ENCODE data around the gene PHACTR3.

The PHACTR3 gene

GRCh38 chr20:59648466-59649070, 44.2 kb downstream of the PHACTR3 start:
- DNase-seq, result peak in 1 of 14 donors; percentile 41

GRCh38 chr20:59650418-59650817, 46.1 kb downstream of the PHACTR3 start:
- DNase-seq, result no peak

GRCh38 chr20:59652381-59652780, 48.0 kb downstream of the PHACTR3 start:
- DNase-seq, result no peak

- DNase-seq, result no peak
Measured at GRCh38 chr20:59656417-59656816, 52.1 kb downstream of the PHACTR3 start.

DNA sequence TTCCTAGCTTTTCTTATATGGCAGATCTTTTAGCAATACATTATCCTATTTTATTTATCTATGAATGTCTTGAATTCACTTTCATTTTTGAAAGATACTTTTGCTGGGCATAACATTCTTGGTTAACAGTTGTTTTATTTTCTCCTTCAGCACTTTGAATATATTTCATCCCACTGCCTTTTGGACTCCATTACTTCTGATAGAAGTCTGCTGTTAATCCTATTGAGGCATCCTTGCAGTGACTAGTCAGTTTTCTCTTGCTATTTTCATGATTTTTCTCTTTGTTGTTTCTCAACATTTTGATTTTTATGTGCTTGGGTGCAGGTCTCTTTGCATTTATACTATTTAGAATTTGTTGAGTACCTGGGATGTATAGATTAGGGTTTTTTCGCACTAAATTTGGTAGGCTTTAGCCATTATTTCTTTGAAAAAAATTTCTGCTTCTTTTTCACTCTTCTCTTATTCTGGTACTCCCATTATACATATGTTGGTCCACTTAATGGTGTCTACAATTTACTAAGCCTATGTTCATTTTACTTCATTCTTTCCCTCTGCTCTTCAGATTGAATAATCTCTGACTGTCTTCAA, 53.2 kb downstream of the PHACTR3 start:
- no peak for DNase-seq

DNA sequence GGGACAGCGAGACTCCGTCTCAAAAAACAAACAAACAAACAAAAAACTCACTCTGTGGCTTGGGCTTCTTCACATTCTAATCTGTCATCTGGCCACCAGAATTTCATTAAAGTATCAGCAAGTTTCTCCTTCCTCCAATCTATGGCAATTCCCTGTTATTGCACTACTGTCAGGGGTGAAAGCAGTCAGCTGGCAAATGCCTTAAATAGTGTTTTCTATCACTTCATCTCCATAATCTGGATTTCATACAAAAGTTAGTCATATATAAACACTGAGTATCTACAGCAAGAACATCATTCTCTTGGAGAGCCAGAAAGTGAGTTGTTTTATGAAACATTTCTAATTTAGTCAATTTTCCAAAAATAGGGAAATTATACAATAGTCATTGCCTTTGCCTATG, 56.1 kb downstream of the PHACTR3 start:
- DNase-seq, result no peak

DNA sequence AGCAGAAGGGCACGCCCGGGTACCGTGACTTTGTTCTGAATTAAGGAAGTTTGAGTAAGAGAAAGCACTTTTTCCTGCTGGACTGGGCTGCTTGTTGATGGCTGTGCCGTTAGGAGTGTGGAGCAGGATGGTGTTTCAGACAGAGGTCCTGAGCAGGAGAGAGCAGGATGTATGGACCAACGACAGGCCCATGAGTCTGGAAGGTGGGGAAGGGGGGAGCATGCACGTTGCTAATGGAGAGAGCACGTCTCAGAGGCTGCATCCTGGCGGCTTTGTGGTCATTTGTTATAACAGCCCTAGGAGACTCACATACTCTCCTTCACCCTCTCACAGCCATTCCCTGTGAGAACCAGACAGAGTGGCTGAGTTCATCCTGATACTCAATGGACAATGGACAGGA, 56.8 kb downstream of the PHACTR3 start:
- no peak for DNase-seq

DNA sequence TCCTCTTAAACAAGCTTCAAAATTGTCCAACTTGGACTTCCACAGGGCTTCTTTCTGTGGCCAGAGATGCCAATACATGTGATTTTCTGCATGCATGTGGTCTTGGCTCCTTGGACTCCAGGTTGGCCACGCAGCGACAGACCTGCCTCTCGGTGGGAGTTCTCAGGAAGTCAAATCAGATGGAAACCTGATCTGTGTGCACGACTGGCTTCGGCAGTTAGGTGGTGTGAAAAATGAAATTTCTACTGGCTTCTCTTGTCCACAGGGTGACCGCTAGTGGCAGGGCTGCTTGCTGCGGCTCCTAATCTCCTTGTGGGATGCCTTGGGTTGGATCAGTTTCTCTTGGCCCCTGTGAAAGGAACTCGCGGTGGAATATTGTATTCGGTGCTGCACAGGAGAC, 57.3 kb downstream of the PHACTR3 start:
- DNase-seq, result peak in 1 of 14 donors; percentile 83

DNA sequence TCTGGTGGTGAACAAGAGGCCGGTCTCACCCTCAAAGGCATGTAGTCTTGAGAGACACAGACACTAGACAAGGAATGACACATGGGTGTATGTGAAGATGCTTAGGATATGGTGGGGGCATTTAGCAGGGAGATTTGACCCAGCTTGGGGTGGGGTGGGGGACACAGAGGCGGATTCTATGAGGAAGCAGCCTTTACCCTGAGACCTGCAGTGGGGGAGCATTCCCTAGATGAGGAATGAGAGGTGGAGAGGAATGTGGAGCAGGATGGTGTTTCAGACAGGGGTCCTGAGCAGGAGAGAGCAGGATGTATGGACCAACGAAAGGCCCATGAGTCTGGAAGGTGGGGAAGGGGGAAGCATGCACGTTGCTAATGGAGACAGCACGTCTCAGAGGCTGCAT, 57.8 kb downstream of the PHACTR3 start:
- DNase-seq, result no peak

GRCh38 chr20:59662856-59663512, 58.6 kb downstream of the PHACTR3 start:
- DNase-seq, result peak in 1 of 14 donors; percentile 64

GRCh38 chr20:59663513-59664060, 59.2 kb downstream of the PHACTR3 start:
- peak in 1 of 14 donors; percentile 64 for DNase-seq

DNA sequence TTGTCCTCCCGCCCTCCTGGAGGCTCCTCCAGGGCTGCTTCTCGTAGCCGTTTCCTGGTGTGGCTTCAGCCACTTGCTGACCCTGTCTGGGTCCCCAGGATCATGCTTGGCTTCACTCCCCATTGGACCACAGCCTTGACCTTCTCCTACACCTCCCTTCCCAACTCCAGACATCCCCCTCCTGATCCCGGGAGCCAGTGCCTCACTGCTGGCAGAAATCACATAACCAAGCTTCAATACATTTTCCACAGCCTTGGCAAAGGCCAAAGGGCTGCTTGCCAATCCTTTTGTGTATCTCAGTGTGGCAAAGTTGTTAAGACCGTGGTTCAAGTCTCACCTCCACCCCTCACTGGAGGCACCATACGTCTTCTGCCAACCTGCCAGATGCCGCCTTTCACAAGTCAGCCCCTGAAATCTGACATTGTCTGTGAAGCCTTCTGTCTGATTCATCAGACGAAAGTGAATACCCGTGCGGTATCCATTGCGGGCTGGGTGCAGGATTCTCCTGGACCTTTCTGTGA, 60.1 kb downstream of the PHACTR3 start:
- DNase-seq, result peak in 2 of 14 donors; percentile 23 to 57

DNA sequence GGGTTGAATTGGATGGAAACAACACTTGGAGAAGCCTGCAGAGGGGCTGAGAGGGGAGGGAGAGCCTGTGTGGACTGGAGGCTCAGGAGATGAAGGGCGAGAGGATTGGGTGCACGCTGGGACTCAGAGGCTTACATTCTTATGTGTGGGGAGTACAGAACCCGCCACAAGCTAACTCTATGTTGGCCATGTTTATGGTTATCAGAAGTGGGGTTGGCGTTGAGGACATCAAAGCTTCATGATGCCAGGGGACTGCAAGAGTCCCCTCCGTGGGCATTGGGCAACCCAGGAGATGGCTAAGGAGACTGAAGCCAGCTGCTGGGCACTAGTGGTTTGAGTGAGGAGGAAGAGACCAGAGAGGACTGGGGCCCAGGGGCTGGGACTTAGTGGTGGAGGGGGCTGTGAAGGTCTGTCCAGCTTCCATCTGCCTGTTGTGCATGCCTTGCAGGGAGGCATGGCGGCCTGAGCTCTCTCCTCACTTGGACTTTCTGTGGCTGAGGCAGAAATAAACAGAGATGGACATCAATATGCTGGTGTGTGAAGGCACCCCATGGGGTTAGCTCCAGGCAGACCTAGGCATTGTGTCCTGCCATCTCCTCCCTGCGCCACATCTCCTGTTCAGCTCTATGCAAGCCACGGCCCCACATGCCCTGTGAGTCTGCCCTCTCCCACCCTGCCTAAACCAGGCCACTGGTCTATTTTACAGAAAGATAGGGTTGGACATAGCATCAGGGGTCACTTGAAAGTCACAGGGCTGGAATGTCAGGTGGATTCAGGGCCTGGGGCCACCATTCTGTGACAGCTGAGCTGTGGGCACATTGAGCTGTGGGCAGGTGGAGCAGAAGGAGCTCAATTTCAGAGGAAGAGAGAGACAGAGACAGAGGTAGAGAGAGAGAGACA, 61.6 kb downstream of the PHACTR3 start:
- no peak for DNase-seq

DNA sequence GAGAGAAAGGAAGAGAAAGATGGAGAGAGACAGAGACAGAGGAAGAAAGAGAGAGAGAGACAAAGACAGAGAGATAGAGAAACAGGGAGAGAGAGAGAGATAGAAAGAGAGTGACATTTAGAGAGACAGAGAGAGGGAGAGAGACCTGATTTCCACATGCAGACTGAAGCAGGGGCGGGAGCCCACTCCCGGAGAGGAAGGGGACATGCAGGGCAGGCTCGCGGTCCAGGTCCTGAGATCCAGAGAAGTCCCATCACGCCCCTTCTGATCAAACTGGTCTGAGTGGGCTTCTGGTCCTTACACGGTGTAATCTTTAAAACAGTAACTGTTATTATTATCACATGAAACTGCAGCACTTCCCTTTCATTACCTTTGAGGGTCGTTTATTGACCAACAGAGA, 62.2 kb downstream of the PHACTR3 start:
- DNase-seq, result no peak

- no peak for DNase-seq
Measured at GRCh38 chr20:59667131-59667530, 62.8 kb downstream of the PHACTR3 start.

DNA sequence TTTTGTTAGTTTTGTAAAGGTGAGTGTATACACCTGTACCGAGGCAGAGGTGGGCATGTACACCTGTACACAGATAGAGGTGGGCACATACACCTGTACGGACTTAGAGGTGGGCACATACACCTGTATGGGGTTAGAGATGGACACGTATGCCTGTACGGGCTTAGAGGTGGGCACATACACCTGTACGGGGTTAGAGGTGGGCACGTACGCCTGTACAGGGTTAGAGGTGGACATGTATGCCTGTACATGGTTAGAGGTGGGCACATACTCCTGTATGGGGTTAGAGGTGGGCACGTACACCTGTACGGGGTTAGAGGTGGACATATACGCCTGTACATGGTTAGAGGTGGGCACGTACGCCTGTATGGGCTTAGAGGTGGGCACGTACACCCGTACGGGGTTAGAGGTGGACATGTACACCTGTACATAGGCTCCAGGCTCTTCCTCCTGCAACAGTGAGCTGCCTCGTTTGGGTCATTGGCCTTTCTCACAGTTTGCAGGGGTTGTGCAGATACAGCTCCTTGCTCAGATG, 63.7 kb downstream of the PHACTR3 start:
- no peak for DNase-seq

DNA sequence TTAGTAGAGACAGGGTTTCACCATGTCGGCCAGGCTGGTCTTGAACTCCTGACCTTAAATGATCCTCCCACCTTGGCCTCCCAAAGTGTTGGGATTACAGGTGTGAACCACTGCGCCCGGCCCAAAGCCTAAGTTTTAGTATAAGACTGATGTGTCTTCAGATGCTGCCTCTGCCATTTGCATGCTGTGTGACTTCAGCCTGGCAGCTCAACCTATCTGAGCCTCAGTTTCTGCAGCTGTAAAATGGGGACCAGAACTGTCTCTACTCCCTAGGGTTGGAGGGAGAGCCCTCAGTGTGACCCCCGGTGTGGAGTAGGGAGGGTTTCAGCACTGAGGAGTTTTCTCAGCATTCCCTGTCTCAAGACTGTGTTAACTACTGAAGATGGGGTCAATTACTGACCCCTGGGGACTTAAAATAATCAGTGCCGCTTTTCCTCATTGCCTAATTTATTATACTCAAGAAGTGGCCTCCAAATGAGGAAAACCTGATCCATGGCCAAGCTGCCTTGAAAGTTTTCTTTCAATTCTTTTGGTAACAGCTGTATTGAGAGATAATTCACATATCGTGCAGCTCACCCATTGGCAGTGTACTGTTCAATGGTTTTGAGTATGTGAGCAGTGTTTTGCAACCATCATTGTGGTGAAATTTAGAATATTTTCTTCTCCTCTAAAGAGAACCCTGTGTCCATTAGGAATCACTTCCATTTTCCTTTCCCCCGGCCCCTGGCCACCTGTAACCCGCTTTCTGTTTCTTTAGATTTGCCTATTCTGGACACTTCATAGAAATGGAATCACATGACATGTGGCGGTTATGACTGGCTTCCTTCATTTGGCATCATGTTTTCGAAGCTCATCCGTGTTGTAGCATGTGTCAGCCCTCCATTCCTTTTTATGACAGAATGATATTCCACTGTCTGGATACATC, 64.8 kb downstream of the PHACTR3 start:
- no peak for DNase-seq

GRCh38 chr20:59670786-59671492, 66.6 kb downstream of the PHACTR3 start:
- DNase-seq, result peak in 1 of 14 donors; percentile 78

GRCh38 chr20:59671661-59672471, 67.5 kb downstream of the PHACTR3 start:
- no peak for DNase-seq

Measured in C1 segment of cervical spinal cord (tissue), 14 donors.